Measurements from ENCODE around the gene FBXL19. TPM values are rescaled to one million over a fixed set of nuclear protein-coding genes. Genes with fewer than 3 reads are reported as not detected.

FBXL19 gene
- total and polyA plus RNA-seq, 2 of the 13 experiments (the other 11 are each of a cell fraction or from before 2014, with no cell fraction given), result 6.0 to 13.7 TPM

GRCh38 chr16:30984669-30985400 lies 61.5 kb downstream of the FBXL19 start, which contains the start of gene HSD3B7 (continued):
- TF ChIP-seq ZFP1 (CRISPR knock-in tag; IDR thresholded peaks at IDR 0.05), result 0 out of 2 replicates have a peak, but pooled peaks have one; percentile 20
- TF ChIP-seq TFDP1 (CRISPR knock-in tag; IDR thresholded peaks at IDR 0.05; ENCODE audit: borderline replicate concordance), result no peak
- TF ChIP-seq RFX5 (IDR thresholded peaks at IDR 0.05; ENCODE audit: low read depth, low read length), result no peak
- no peak for TF ChIP-seq ZNF343 (CRISPR knock-in tag; IDR thresholded peaks at IDR 0.05)
- TF ChIP-seq NBN (conservative IDR thresholded peaks at IDR 0.05), result no peak
- TF ChIP-seq ZNF235 (CRISPR knock-in tag; IDR thresholded peaks at IDR 0.05; ENCODE audit: borderline replicate concordance), result 0 out of 2 replicates have a peak, but pooled peaks have one; percentile 14
- TF ChIP-seq ZNF30 (CRISPR knock-in tag; IDR thresholded peaks at IDR 0.05), result no peak
- no peak for TF ChIP-seq ZNF556 (CRISPR knock-in tag; IDR thresholded peaks at IDR 0.05; ENCODE audit: borderline replicate concordance)
- TF ChIP-seq THAP7 (CRISPR knock-in tag; IDR thresholded peaks at IDR 0.05), result no peak
- no peak for TF ChIP-seq CREM (IDR thresholded peaks at IDR 0.05)
- TF ChIP-seq CREM (CRISPR knock-in tag; IDR thresholded peaks at IDR 0.05), result no peak
- 0 out of 2 replicates have a peak, but pooled peaks have one; percentile 76 for TF ChIP-seq TOE1 (CRISPR knock-in tag; IDR thresholded peaks at IDR 0.05)
- no peak for TF ChIP-seq ZSCAN25 (CRISPR knock-in tag; IDR thresholded peaks at IDR 0.05)
- TF ChIP-seq ZNF260 (CRISPR knock-in tag; IDR thresholded peaks at IDR 0.05; ENCODE audit: borderline replicate concordance, low read depth), result no peak; the same call in 1 of the 2 replicates
- no peak for TF ChIP-seq PCBP2 (optimal IDR thresholded peaks at IDR 0.05; ENCODE audit: low read depth, low read length, poor library complexity, severe bottlenecking)
- no peak; the same call in 1 of the 2 replicates for TF ChIP-seq ZMYM4 (CRISPR knock-in tag; IDR thresholded peaks at IDR 0.05)
- peak; percentile 60; the same call in 1 of the 2 replicates for TF ChIP-seq HOMEZ (CRISPR knock-in tag; IDR thresholded peaks at IDR 0.05; ENCODE audit: low read depth)
- TF ChIP-seq ZNF12 (CRISPR knock-in tag; IDR thresholded peaks at IDR 0.05), result no peak
- no peak for TF ChIP-seq NPAS2 (CRISPR knock-in tag; IDR thresholded peaks at IDR 0.05; ENCODE audit: borderline replicate concordance)
- no peak; the same call in 1 of the 2 replicates for TF ChIP-seq PHF20 (CRISPR knock-in tag; IDR thresholded peaks at IDR 0.05)
- TF ChIP-seq FOSL2 (CRISPR knock-in tag; IDR thresholded peaks at IDR 0.05), result peak; percentile 32; the same call in 1 of the 2 replicates
- TF ChIP-seq ATM (IDR thresholded peaks at IDR 0.05; ENCODE audit: borderline replicate concordance), result no peak

Data from HepG2 (cell line).